HUDEP-2 (cell line): ENCODE measurements around the gene SLCO3A1.

ENCODE experiments used
- DNase-seq, 76 experiments: peaks; one replicate each; lab custom pipeline; 2025; ENCODE audit not compliant: unreplicated experiment in 76 of 76; lab: John Stamatoyannopoulos, UW

SLCO3A1 gene

GRCh38 chr15:91880373-91880772 lies 26.9 kb downstream of the SLCO3A1 start:
- no peak for DNase-seq

DNA sequence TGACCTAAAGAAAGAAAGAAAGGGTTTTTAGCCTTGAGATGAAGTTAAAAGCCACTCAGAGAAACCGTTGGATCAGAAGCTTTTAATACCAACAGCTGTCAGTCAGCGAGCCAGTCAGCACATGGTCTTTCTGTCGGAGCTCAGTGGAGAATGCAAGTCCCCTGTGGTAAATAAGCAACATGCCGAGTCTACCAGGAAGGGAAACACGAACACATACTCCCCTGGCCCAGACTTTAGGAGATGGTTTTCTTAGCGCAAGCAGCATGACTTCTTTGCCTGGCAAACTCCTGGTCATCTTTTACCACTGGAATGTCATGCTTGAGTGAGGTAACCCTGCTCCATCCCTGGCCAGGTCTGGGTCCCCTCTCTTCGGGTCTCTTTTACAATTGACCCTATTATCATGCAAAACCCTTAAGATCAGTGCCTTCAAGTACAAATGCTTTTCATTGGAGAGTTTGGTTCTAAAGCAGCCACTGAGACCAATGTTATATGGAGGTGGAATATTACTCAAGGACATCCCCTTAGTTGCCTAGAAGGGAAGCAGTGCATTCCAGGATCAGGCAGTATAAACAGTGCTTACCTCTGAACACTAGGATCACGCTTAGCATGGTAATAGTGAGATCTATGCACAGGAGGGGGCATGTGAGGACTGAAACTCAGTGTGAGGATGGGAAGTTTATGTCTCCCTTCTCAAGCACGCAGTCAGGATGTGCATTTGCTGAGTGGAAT lies 28.2 kb downstream of the SLCO3A1 start:
- no peak for DNase-seq

- DNase-seq = no peak
Measured at GRCh38 chr15:91882858-91883586, 29.5 kb downstream of the SLCO3A1 start.

- DNase-seq = no peak
Measured at GRCh38 chr15:91884606-91885005, 31.1 kb downstream of the SLCO3A1 start.

DNA sequence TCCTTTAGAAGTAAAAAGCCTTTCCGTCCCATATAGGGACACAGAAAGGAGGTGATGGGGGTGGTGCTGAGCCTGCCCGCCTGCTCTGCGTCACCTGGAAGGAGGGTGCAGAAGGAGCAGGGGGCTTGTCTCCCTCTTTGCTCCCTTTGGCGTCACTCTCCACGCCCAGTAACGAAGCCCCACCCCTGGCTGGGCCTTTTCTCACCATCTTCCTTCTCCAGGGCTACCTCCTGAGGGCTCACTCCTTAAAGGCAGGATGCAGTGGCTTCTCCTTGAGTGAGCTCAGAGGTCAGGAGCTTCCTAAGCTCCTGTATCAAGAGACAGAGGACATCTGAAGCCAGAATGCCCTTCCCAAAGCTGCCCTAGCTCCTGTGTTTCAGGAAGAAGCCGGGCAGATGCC lies 31.5 kb downstream of the SLCO3A1 start:
- no peak for DNase-seq

DNA sequence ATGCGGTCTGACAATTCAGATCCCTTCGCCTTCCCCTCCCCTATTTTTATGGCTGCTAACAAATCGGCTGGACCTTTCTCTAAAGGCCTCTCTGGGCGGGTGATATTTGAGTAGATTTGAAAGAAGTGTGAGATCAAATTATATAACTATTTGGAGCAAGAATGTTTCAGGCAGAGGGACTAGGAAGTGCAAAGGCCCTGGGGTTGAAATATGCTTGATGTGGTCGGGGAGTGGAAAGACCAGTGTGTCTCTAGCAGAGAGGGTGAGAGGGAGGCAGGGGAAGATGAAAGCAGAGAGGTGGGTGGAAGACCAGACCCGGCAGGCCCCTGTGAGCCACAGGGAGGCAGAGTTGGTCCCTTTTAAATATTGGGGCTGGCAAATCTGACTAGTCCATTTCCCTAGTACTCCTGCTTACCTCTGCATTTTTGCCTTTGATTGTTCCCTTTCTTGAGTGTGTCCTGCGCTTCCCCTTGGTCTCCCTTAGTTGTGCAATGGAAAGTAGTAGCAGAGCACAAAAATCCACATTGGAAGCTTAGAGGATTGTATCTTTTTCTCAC lies 32.3 kb downstream of the SLCO3A1 start:
- DNase-seq = no peak

DNA sequence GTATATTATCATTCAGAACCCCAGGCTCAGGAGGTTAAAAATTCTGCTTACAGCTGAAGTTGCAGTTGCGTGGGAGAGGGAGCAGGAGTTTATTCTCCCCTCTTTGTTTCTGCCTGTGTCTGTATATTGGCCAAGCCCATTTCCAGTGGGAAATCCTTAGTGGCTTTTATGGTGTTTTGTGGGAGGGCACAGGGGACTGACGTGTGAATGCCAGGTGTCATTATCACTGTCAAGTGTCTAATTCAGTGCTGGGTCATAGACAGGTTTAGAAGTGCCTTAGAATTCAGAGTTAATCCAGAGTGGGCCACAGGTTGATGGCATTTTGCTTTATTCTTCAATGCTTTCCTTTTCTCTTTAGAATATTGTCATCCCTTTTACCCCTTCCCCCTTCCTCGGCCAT lies 33.4 kb downstream of the SLCO3A1 start:
- DNase-seq = no peak

GRCh38 chr15:91887321-91887720 lies 33.8 kb downstream of the SLCO3A1 start:
- no peak for DNase-seq

GRCh38 chr15:91887921-91888373 lies 34.4 kb downstream of the SLCO3A1 start:
- DNase-seq = no peak

DNA sequence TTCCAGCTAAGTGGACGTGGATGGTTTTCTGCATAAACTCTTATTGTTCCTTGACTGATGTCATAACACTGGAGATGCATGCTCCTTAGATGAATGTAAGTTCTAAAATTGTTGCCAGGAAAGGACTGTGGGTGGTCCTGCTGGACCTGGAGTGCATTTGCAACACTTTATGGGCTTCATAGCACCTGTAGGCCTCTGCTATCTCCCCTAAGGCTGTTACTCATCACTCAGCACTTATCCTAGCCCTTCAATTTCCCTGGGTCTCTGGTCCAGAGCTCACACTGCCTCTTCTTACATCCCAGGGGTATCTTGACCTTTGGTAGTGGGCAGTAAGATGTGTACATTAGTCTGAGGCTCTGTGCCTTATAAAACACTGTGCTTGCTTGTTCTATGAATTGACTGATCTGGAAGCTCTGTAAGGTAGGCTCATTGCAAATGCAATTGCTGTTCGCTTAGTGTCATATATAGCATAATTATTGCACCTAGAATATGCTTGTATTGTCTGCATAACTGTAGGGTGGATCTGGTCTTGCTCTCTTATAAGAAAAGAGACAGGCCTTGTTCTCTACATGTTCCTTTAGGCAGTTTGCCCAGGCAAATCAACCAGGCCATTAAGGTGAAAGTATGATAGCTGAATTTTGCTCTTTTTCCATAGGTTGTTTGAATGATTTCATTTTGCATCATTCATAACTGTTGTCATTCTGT lies 35.8 kb downstream of the SLCO3A1 start:
- DNase-seq = no peak

GRCh38 chr15:91890614-91891013 lies 37.1 kb downstream of the SLCO3A1 start:
- DNase-seq = no peak

DNA sequence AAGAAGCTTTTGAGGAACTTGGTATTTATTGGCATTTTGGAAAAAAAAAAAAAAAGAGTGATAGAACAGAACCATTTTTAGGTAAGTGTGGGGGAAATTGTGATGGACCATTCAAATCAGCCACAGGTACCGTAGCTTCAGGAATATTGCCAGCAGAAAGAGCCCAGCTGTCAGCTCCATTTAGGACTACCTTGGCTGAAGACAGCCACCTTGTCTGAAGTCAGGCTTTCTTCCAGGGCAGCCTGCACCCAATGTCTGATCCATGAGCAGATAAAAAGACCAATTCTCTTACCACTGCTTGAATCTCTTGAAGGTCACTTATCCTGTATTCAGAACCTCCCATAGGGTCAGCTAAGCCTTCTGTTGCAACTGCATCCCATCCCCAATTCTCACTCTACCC lies 37.6 kb downstream of the SLCO3A1 start:
- DNase-seq = no peak

DNA sequence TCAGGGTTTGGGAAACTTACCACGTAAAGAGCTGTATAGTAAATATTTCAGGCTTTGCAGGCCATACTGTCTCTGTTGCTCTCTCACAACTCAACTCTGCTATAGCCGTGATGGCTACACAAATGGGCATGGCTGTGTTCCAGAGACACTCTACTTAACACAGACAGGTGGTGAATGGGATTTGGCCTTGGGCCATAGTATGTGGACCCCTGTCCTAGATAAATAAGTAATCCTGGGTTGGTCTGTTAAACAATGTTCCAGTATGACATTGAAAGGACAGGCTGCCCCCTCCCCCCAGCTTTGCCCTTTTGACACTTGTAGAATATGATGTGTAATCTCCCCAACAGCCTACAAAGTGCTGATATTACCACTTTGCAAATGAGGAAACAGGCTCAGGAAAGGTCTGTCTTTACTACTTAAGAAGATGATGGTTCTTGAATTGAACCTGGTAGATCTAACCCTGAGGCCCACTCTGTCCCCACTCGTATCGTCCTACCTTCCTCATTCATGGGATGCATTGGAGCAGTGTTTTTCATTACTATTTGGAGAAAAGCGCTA lies 38.4 kb downstream of the SLCO3A1 start:
- DNase-seq = no peak

GRCh38 chr15:91892436-91892835 lies 38.9 kb downstream of the SLCO3A1 start:
- DNase-seq = no peak

GRCh38 chr15:91894606-91895005 lies 41.1 kb downstream of the SLCO3A1 start:
- no peak for DNase-seq

DNA sequence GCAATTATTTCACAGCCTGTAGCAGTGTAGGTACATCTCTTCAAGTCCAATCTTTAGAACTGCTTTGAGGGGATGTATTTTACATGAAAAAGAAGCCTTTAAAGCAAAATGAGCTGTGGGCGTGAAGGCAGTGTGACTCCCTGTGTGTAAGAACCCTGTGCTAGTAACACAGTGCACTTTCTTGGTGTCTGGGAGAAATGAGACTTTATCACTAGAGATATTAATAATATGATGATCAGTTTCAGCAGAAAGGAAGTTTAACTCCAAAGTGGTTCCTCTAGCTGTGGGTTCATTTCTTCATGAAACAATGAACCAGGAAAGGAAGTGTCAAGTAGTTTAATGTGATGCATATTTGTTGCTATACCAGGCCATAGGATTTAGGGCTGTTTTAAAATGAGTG lies 41.5 kb downstream of the SLCO3A1 start:
- no peak for DNase-seq

- DNase-seq = no peak
Measured at GRCh38 chr15:91896341-91897055, 43.0 kb downstream of the SLCO3A1 start.

DNA sequence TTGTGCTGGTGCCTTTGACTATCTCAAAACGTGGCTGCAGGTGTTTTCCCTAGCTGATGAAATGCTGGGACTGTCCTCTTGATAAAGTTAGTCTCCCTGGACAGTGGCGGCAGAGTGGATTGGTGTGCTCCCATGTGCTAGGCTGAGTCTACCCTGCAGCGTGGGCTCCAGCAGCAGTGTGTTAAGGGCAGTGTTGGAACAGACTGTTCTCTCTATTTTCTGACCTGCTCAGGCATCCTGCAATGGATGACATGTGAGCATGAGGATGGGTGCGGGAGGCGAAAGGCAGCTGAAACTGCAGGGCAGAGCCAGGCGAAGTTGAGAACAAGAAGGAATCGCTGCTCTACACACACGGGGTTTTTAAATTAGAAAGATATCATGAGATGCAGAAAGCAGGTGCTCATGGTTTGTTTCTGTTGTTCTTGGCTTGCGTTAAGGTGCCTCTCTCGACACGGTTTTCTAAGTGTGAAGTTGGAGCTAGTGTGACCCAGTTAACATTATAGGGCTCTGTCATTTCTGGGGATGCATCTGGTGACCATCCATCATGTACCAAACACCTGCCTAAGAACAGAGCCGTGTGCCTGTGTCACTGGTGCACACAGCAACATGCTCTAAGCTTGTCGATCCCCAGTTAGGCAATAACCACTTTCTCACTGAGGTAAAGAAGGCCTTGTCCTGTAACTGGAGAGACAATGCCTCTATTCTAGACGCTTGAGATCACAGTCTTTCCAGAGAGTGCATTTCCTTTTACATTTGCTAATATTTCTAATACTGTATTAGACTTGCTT lies 44.3 kb downstream of the SLCO3A1 start:
- DNase-seq = no peak

GRCh38 chr15:91898843-91899242 lies 45.3 kb downstream of the SLCO3A1 start:
- DNase-seq = no peak

DNA sequence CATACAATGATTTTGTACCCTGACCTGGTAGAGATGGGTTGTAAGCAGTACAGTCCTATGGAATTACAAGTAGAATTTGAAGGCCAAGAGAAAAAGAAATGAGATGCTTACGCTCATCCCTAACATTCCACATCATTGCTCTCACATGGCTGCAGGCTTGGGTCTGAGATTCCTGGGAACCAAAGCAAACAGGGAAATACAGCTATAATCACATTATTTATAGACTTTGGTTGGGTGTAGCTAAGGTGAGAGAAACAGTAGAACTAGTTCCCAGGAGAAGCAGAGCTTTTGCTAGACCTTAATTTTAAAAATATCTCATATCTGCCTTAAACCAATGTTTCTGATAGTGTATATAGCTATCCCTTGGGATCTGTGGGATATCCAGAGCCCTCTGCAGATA lies 51.4 kb downstream of the SLCO3A1 start:
- DNase-seq = no peak
